GM12873 (cell line): Measurements from ENCODE around the gene ABCA6.

Source experiments
- CTCF ChIP-seq: IDR thresholded peaks from 2 replicates; pipeline ENCODE4 v1.5.1; 2012; ENCODE audit warnings: low read depth, mild to moderate bottlenecking, moderate library complexity, low read length, control low read depth; ENCODE audit not compliant: insufficient read depth; ENCODE audit errors: missing control alignments

ABCA6 gene

GRCh38 chr17:69123626-69124025 lies 18.1 kb downstream of the ABCA6 start:
- TF ChIP-seq CTCF: no peak

GRCh38 chr17:69122065-69122464 lies 19.6 kb downstream of the ABCA6 start:
- no peak for TF ChIP-seq CTCF

GRCh38 chr17:69117855-69118784 lies 23.6 kb downstream of the ABCA6 start:
- TF ChIP-seq CTCF: no peak

GRCh38 chr17:69111794-69112193 lies 29.9 kb downstream of the ABCA6 start:
- no peak for TF ChIP-seq CTCF

- no peak for TF ChIP-seq CTCF
Measured at GRCh38 chr17:69105907-69106730, 35.6 kb downstream of the ABCA6 start.

- no peak for TF ChIP-seq CTCF
Measured at GRCh38 chr17:69103557-69104233, 38.0 kb downstream of the ABCA6 start.

GRCh38 chr17:69098625-69099024 lies 43.1 kb downstream of the ABCA6 start:
- no peak for TF ChIP-seq CTCF
